Neural progenitor cell (in vitro differentiated cells): ENCODE data around the gene FARS2. TPM values are rescaled to one million over a fixed set of nuclear protein-coding genes. Genes with fewer than 3 reads are reported as not detected.

ENCODE experiments used
- DNase-seq: peaks from one replicate; pipeline ENCODE4 v3.0.0-alpha.2; 2016; ENCODE audit warnings: low spot score
- H2AFZ ChIP-seq: fragments of 200-600 bp; sonication (generic); replicated peaks from 2 replicates; pipeline ENCODE4 v1.6.1; 2016; ENCODE audit warnings: antibody characterized with exemption
- H3F3A ChIP-seq: fragments of 200-600 bp; sonication (generic); 2 replicates; pipeline ENCODE4 v1.6.1; 2016; ENCODE audit warnings: antibody characterized with exemption, low read depth
- H3K27ac ChIP-seq: fragments of 200-600 bp; sonication (generic); 2 replicates; pipeline ENCODE4 v1.5.1; 2016; ENCODE audit warnings: mild to moderate bottlenecking
- H3K27me3 ChIP-seq: fragments of 200-600 bp; sonication (generic); 2 replicates; pipeline ENCODE4 v1.6.1; 2016; ENCODE audit warnings: mild to moderate bottlenecking, moderate library complexity
- H3K36me3 ChIP-seq: fragments of 200-600 bp; sonication (generic); 2 replicates; pipeline ENCODE4 v1.5.1; 2016
- H3K4me1 ChIP-seq: fragments of 200-600 bp; sonication (generic); 2 replicates; pipeline ENCODE4 v1.6.1; 2016; ENCODE audit warnings: mixed run types
- H3K4me2 ChIP-seq: fragments of 200-600 bp; sonication (generic); 2 replicates; pipeline ENCODE4 v1.6.1; 2016
- H3K4me3 ChIP-seq: fragments of 200-600 bp; sonication (generic); 2 replicates; pipeline ENCODE4 v1.5.1; 2016
- H3K79me2 ChIP-seq: fragments of 200-600 bp; sonication (generic); 2 replicates; pipeline ENCODE4 v1.6.1; 2016; ENCODE audit warnings: low read depth
- H3K9ac ChIP-seq: fragments of 200-600 bp; sonication (generic); 2 replicates; pipeline ENCODE4 v1.6.1; 2016
- H3K9me3 ChIP-seq: fragments of 200-600 bp; sonication (generic); 2 replicates; pipeline ENCODE4 v1.5.1; 2016; ENCODE audit warnings: low read depth
- H4K20me1 ChIP-seq: fragments of 200-600 bp; sonication (generic); 2 replicates; pipeline ENCODE4 v1.6.1; 2016; ENCODE audit warnings: low read depth
- H3K27ac Mint-ChIP-seq: 3 replicates; pipeline ENCODE4 v1.8.0; 2021; ENCODE audit warnings: mixed read lengths
- H3K27me3 Mint-ChIP-seq: 2 replicates; pipeline ENCODE4 v1.8.0; 2022; ENCODE audit warnings: low read depth, mild to moderate bottlenecking, inconsistent platforms, moderate library complexity, mixed read lengths; ENCODE audit not compliant: insufficient read depth
- H3K36me3 Mint-ChIP-seq: 3 replicates; pipeline ENCODE4 v1.8.0; 2021; ENCODE audit warnings: mixed read lengths
- H3K4me1 Mint-ChIP-seq: 3 replicates; pipeline ENCODE4 v1.8.0; 2021; ENCODE audit warnings: mixed read lengths
- H3K4me3 Mint-ChIP-seq: 3 replicates; pipeline ENCODE4 v1.8.0; 2021; ENCODE audit warnings: mild to moderate bottlenecking, moderate library complexity, mixed read lengths
- H3K9me3 Mint-ChIP-seq: 3 replicates; pipeline ENCODE4 v1.8.0; 2020; ENCODE audit warnings: mixed read lengths
- EZH2 ChIP-seq: fragments of 200-600 bp; sonication (generic); IDR thresholded peaks from 2 replicates; pipeline ENCODE4 v1.6.1; 2017; ENCODE audit warnings: antibody characterized with exemption, mild to moderate bottlenecking, moderate library complexity
- EZH2phosphoT487 ChIP-seq: fragments of 200-600 bp; sonication (generic); IDR thresholded peaks from 2 replicates; pipeline ENCODE4 v1.6.1; 2017; ENCODE audit warnings: antibody characterized with exemption
- total RNA-seq: library from RNA; depleted of rRNA; stranded (reverse); fragments of >200 nt; gene quantifications from 2 replicates; pipeline ENCODE4 v1.2.3, GENCODE V29; 2015; ENCODE audit warnings: low replicate concordance
- TF ChIP-seq, protein P1 (sequence below): fragments of 200-600 bp; sonication (generic); IDR thresholded peaks from 2 replicates; pipeline ENCODE4 v1.5.1; 2017; ENCODE audit warnings: antibody characterized with exemption, mild to moderate bottlenecking

Gene FARS2
- total RNA-seq, 1 donor from 2014 or later = 10.8 TPM

- H3K4me3 ChIP-seq = no peak overlapping the region
- DNase-seq = no peak
- TF ChIP-seq, protein P1, sequence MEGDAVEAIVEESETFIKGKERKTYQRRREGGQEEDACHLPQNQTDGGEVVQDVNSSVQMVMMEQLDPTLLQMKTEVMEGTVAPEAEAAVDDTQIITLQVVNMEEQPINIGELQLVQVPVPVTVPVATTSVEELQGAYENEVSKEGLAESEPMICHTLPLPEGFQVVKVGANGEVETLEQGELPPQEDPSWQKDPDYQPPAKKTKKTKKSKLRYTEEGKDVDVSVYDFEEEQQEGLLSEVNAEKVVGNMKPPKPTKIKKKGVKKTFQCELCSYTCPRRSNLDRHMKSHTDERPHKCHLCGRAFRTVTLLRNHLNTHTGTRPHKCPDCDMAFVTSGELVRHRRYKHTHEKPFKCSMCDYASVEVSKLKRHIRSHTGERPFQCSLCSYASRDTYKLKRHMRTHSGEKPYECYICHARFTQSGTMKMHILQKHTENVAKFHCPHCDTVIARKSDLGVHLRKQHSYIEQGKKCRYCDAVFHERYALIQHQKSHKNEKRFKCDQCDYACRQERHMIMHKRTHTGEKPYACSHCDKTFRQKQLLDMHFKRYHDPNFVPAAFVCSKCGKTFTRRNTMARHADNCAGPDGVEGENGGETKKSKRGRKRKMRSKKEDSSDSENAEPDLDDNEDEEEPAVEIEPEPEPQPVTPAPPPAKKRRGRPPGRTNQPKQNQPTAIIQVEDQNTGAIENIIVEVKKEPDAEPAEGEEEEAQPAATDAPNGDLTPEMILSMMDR = no peak
- TF ChIP-seq EZH2 (no peak), EZH2phosphoT487 (no peak)
- Mint-ChIP-seq H3K4me1 (peaks cover 17% of the 10 kb centered on the region), H3K27ac (no peak overlapping the region), H3K27me3 (no peaks in the 10 kb centered on the region), H3K4me3 (no peak overlapping the region), H3K9me3 (no peaks in the 10 kb centered on the region), H3K36me3 (peaks cover 10% of the 10 kb centered on the region)
- H3K27ac ChIP-seq = no peak overlapping the region
- H3K4me1 ChIP-seq = no peaks in the 10 kb centered on the region
- no peak overlapping the region for H3K9ac ChIP-seq
- H2AFZ ChIP-seq = no peak overlapping the region
- H4K20me1 ChIP-seq = no peaks in the 10 kb centered on the region
- no peaks in the 10 kb centered on the region for H3K36me3 ChIP-seq
- no peaks in the 10 kb centered on the region for H3K9me3 ChIP-seq
- H3K79me2 ChIP-seq = no peaks in the 10 kb centered on the region
- no peak overlapping the region for H3K4me2 ChIP-seq
- peaks cover under 1% of the 10 kb centered on the region for H3F3A ChIP-seq
- no peaks in the 10 kb centered on the region for H3K27me3 ChIP-seq
These were observed 40.9 kb upstream of the FARS2 start for GRCh38 chr6:5220443-5220842.

GRCh38 chr6:5223309-5223708, 38.0 kb upstream of the FARS2 start:
- Mint-ChIP-seq H3K36me3 (peaks cover 10% of the 10 kb centered on the region), H3K27me3 (no peaks in the 10 kb centered on the region), H3K4me1 (peaks cover 4% of the 10 kb centered on the region), H3K9me3 (no peaks in the 10 kb centered on the region), H3K27ac (no peak overlapping the region), H3K4me3 (no peak overlapping the region)
- Histone ChIP-seq H3K9me3 (no peaks in the 10 kb centered on the region), H3K4me3 (no peak overlapping the region), H3K9ac (no peak overlapping the region), H2AFZ (no peak overlapping the region), H4K20me1 (no peaks in the 10 kb centered on the region), H3K27me3 (no peaks in the 10 kb centered on the region), H3F3A (no peaks in the 10 kb centered on the region), H3K36me3 (no peaks in the 10 kb centered on the region), H3K79me2 (no peaks in the 10 kb centered on the region), H3K27ac (no peak overlapping the region), H3K4me1 (no peaks in the 10 kb centered on the region), H3K4me2 (no peak overlapping the region)
- DNase-seq = no peak
- no peak for TF ChIP-seq EZH2
- no peak for TF ChIP-seq EZH2phosphoT487
- TF ChIP-seq, protein P1 = no peak

DNA sequence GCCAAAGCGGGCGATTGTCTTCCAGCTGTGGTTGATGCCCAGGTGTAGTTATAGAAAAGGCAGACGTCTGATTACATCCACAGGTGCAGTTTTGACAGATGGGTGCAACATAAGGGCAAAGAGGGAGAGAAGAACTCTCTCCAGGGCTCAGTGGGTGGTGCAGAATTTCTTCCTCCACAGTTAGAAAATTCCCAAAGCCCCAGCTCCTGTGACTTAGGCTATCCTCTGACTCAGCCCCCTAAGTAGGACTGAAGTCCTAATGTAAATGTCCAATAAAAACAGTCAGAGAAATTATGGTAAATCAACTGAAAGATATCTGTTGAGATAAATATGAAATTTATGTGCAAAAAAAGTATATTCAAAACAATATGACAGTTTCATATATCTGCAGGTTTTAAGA, 32.0 kb upstream of the FARS2 start:
- Histone ChIP-seq H3K27ac (no peak overlapping the region), H3K36me3 (no peaks in the 10 kb centered on the region), H3F3A (no peaks in the 10 kb centered on the region), H3K4me3 (no peak overlapping the region), H3K79me2 (no peaks in the 10 kb centered on the region), H3K9me3 (no peaks in the 10 kb centered on the region), H3K4me2 (no peak overlapping the region), H3K4me1 (peaks cover 4% of the 10 kb centered on the region), H2AFZ (no peak overlapping the region), H4K20me1 (no peaks in the 10 kb centered on the region), H3K9ac (no peak overlapping the region), H3K27me3 (no peaks in the 10 kb centered on the region)
- no peak for DNase-seq
- Mint-ChIP-seq H3K36me3 (peaks cover 3% of the 10 kb centered on the region), H3K4me3 (no peak overlapping the region), H3K4me1 (no peaks in the 10 kb centered on the region), H3K27ac (no peak overlapping the region), H3K27me3 (no peaks in the 10 kb centered on the region), H3K9me3 (no peaks in the 10 kb centered on the region)
- TF ChIP-seq, protein P1 = no peak
- TF ChIP-seq EZH2 (no peak), EZH2phosphoT487 (no peak)
